Chondrocyte (in vitro differentiated cells): ENCODE measurements around the gene PRKAR1B. TPM values are rescaled to one million over a fixed set of nuclear protein-coding genes. Genes with fewer than 3 reads are reported as not detected.
A peak's percentile ranks its signal among the peaks of the same experiment; 100 is the strongest.

ENCODE experiments used
- DNase-seq: peaks from one replicate; pipeline ENCODE4 v3.0.0; 2021; ENCODE audit warnings: mixed read lengths, low spot score
- H3K27ac Mint-ChIP-seq: one replicate; pipeline ENCODE4 v1.8.0; 2021; ENCODE audit warnings: mild to moderate bottlenecking, moderate library complexity, mixed read lengths; ENCODE audit not compliant: unreplicated experiment
- H3K27me3 Mint-ChIP-seq: 2 replicates; pipeline ENCODE4 v1.8.0; 2021; ENCODE audit warnings: low read depth, mixed read lengths
- H3K36me3 Mint-ChIP-seq: 2 replicates; pipeline ENCODE4 v1.8.0; 2021; ENCODE audit warnings: low read depth, mixed read lengths
- H3K4me1 Mint-ChIP-seq: 2 replicates; pipeline ENCODE4 v1.8.0; 2021; ENCODE audit warnings: low read depth, mild to moderate bottlenecking, mixed read lengths
- H3K4me3 Mint-ChIP-seq: one replicate; pipeline ENCODE4 v1.8.0; 2021; ENCODE audit warnings: mild to moderate bottlenecking, moderate library complexity, mixed read lengths; ENCODE audit not compliant: unreplicated experiment
- H3K9me3 Mint-ChIP-seq: 2 replicates; pipeline ENCODE4 v1.8.0; 2021; ENCODE audit warnings: low read depth, mixed read lengths
- CTCF ChIP-seq: fragments of 200-600 bp; sonication (generic); IDR thresholded peaks from 2 replicates; pipeline ENCODE4 v1.5.0; 2021; ENCODE audit warnings: antibody characterized with exemption, mild to moderate bottlenecking, moderate library complexity
- total RNA-seq: library from RNA; stranded (reverse); gene quantifications from 3 replicates; pipeline ENCODE4 v1.2.1, GENCODE V29; 2021

PRKAR1B gene
- total RNA-seq, 1 donor from 2014 or later, result 7.7 TPM

GRCh38 chr7:550881-551614 lies 176.0 kb downstream of the PRKAR1B start:
- Mint-ChIP-seq H3K36me3 (no peaks in the 10 kb centered on the region), H3K27ac (no peak overlapping the region), H3K27me3 (no peaks in the 10 kb centered on the region), H3K4me1 (peaks cover 7% of the 10 kb centered on the region), H3K4me3 (no peak overlapping the region), H3K9me3 (no peaks in the 10 kb centered on the region)
- TF ChIP-seq CTCF, result no peak
- peak; percentile 90 for DNase-seq

GRCh38 chr7:549891-550625 lies 177.0 kb downstream of the PRKAR1B start:
- Mint-ChIP-seq H3K27me3 (no peaks in the 10 kb centered on the region), H3K4me1 (peaks cover 7% of the 10 kb centered on the region), H3K4me3 (no peak overlapping the region), H3K27ac (no peak overlapping the region), H3K9me3 (peaks cover 5% of the 10 kb centered on the region), H3K36me3 (no peaks in the 10 kb centered on the region)
- TF ChIP-seq CTCF, result no peak
- peak; percentile 82 for DNase-seq

GRCh38 chr7:549066-549890 lies 177.8 kb downstream of the PRKAR1B start:
- no peaks in the 10 kb centered on the region for H3K36me3 Mint-ChIP-seq
- peak; percentile 84 for DNase-seq
- H3K9me3 Mint-ChIP-seq, result peaks cover 5% of the 10 kb centered on the region
- H3K4me1 Mint-ChIP-seq, result peaks cover 7% of the 10 kb centered on the region
- no peaks in the 10 kb centered on the region for H3K27me3 Mint-ChIP-seq
- TF ChIP-seq CTCF, result no peak
- H3K27ac Mint-ChIP-seq, result no peak overlapping the region
- H3K4me3 Mint-ChIP-seq, result no peak overlapping the region

- Mint-ChIP-seq H3K4me3 (no peak overlapping the region), H3K4me1 (peaks cover 7% of the 10 kb centered on the region), H3K27ac (no peak overlapping the region), H3K9me3 (peaks cover 5% of the 10 kb centered on the region), H3K36me3 (no peaks in the 10 kb centered on the region), H3K27me3 (no peaks in the 10 kb centered on the region)
- peak; percentile 51 for DNase-seq
- TF ChIP-seq CTCF, result no peak
Observed at GRCh38 chr7:548401-548800, 178.7 kb downstream of the PRKAR1B start.

GRCh38 chr7:545470-545869 lies 181.6 kb downstream of the PRKAR1B start:
- peaks cover 25% of the 10 kb centered on the region for H3K4me1 Mint-ChIP-seq
- DNase-seq, result peak; percentile 38
- no peak overlapping the region for H3K4me3 Mint-ChIP-seq
- H3K9me3 Mint-ChIP-seq, result peaks cover 5% of the 10 kb centered on the region
- no peaks in the 10 kb centered on the region for H3K36me3 Mint-ChIP-seq
- TF ChIP-seq CTCF, result no peak
- no peak overlapping the region for H3K27ac Mint-ChIP-seq
- no peaks in the 10 kb centered on the region for H3K27me3 Mint-ChIP-seq
